ENCODE data around the gene C10orf143. TPM values are rescaled to one million over a fixed set of nuclear protein-coding genes. Genes with fewer than 3 reads are reported as not detected.

Gene C10orf143
- total RNA-seq, 1 experiment from 2014 or later = 1.6 TPM

DNA sequence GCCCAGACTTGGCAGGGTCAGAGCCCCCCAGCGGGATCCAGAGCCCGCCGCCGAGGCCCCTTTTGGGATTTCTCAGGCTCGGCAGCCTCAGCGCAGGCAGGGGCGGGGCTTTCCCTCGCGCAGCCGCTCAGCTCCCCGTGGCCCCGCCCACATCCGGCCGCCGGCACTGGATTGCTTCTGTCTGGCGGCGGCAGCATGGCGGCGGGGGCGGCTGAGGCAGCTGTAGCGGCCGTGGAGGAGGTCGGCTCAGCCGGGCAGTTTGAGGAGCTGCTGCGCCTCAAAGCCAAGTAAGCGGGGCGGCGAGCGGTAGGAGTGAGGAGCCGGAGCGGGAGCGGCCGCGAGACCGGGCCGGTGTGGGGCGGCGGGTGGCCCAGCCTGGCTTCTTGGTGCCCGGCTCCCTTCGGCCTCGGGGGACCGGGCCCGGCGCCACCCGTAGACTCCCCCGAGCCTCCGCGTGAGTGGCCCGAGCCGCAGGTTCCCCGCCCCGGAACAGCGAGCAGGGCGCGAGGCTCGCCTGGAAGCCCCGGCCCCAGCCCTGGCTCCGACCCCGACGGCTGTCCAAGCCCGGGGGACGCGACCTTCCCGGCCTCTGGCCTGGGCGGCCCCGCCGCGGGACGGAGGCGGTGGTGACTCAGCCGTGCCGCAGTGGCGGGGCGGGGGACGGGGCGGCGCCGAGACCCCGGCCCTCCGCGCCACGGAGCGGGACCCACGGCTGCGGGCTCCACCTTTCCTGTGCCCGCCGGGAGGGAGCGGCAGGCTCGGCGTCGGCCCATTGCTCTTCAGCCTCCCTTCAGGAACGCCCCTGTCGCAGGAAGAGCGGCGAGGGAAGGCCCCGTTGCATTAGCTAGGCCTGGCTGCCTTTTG, 25.8 kb upstream of the C10orf143 start, which contains the start of gene GLRX3 (continued):
- TF ChIP-seq FOXK1 (CRISPR knock-in tag; IDR thresholded peaks at IDR 0.05) = peak; percentile 56; the same call in 1 of the 2 replicates
- TF ChIP-seq ZNF121 (CRISPR knock-in tag; IDR thresholded peaks at IDR 0.05) = no peak
- TF ChIP-seq, protein P1, sequence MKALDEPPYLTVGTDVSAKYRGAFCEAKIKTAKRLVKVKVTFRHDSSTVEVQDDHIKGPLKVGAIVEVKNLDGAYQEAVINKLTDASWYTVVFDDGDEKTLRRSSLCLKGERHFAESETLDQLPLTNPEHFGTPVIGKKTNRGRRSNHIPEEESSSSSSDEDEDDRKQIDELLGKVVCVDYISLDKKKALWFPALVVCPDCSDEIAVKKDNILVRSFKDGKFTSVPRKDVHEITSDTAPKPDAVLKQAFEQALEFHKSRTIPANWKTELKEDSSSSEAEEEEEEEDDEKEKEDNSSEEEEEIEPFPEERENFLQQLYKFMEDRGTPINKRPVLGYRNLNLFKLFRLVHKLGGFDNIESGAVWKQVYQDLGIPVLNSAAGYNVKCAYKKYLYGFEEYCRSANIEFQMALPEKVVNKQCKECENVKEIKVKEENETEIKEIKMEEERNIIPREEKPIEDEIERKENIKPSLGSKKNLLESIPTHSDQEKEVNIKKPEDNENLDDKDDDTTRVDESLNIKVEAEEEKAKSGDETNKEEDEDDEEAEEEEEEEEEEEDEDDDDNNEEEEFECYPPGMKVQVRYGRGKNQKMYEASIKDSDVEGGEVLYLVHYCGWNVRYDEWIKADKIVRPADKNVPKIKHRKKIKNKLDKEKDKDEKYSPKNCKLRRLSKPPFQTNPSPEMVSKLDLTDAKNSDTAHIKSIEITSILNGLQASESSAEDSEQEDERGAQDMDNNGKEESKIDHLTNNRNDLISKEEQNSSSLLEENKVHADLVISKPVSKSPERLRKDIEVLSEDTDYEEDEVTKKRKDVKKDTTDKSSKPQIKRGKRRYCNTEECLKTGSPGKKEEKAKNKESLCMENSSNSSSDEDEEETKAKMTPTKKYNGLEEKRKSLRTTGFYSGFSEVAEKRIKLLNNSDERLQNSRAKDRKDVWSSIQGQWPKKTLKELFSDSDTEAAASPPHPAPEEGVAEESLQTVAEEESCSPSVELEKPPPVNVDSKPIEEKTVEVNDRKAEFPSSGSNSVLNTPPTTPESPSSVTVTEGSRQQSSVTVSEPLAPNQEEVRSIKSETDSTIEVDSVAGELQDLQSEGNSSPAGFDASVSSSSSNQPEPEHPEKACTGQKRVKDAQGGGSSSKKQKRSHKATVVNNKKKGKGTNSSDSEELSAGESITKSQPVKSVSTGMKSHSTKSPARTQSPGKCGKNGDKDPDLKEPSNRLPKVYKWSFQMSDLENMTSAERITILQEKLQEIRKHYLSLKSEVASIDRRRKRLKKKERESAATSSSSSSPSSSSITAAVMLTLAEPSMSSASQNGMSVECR (CRISPR knock-in tag; IDR thresholded peaks at IDR 0.05; ENCODE audit: borderline replicate concordance) = peak; percentile 68; the same call in 1 of the 2 replicates
- TF ChIP-seq FOXJ3 (CRISPR knock-in tag; IDR thresholded peaks at IDR 0.05; ENCODE audit: borderline replicate concordance) = no peak
- TF ChIP-seq NFE2L1 (CRISPR knock-in tag; IDR thresholded peaks at IDR 0.05) = no peak; the same call in 1 of the 2 replicates
- no peak for TF ChIP-seq NFYB (CRISPR knock-in tag; conservative IDR thresholded peaks at IDR 0.05; ENCODE audit: low read depth)
- TF ChIP-seq CBFB (CRISPR knock-in tag; IDR thresholded peaks at IDR 0.05; ENCODE audit: low read depth) = no peak
- TF ChIP-seq PRRX2 (CRISPR knock-in tag; IDR thresholded peaks at IDR 0.05) = no peak
- TF ChIP-seq SP1 (CRISPR knock-in tag; conservative IDR thresholded peaks at IDR 0.05) = peak; percentile 93
- TF ChIP-seq, protein P2, sequence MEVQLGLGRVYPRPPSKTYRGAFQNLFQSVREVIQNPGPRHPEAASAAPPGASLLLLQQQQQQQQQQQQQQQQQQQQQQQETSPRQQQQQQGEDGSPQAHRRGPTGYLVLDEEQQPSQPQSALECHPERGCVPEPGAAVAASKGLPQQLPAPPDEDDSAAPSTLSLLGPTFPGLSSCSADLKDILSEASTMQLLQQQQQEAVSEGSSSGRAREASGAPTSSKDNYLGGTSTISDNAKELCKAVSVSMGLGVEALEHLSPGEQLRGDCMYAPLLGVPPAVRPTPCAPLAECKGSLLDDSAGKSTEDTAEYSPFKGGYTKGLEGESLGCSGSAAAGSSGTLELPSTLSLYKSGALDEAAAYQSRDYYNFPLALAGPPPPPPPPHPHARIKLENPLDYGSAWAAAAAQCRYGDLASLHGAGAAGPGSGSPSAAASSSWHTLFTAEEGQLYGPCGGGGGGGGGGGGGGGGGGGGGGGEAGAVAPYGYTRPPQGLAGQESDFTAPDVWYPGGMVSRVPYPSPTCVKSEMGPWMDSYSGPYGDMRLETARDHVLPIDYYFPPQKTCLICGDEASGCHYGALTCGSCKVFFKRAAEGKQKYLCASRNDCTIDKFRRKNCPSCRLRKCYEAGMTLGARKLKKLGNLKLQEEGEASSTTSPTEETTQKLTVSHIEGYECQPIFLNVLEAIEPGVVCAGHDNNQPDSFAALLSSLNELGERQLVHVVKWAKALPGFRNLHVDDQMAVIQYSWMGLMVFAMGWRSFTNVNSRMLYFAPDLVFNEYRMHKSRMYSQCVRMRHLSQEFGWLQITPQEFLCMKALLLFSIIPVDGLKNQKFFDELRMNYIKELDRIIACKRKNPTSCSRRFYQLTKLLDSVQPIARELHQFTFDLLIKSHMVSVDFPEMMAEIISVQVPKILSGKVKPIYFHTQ (CRISPR knock-in tag; IDR thresholded peaks at IDR 0.05) = no peak
- TF ChIP-seq, protein P3, sequence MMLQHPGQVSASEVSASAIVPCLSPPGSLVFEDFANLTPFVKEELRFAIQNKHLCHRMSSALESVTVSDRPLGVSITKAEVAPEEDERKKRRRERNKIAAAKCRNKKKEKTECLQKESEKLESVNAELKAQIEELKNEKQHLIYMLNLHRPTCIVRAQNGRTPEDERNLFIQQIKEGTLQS (CRISPR knock-in tag; conservative IDR thresholded peaks at IDR 0.05) = no peak
- TF ChIP-seq ZNF671 (CRISPR knock-in tag; IDR thresholded peaks at IDR 0.05) = no peak
- TF ChIP-seq NR2C2 (CRISPR knock-in tag; IDR thresholded peaks at IDR 0.05) = no peak
- TF ChIP-seq SMAD4 (CRISPR knock-in tag; IDR thresholded peaks at IDR 0.05) = no peak
- no peak for TF ChIP-seq EMX1 (CRISPR knock-in tag; IDR thresholded peaks at IDR 0.05)
- TF ChIP-seq ZBTB21 (CRISPR knock-in tag; IDR thresholded peaks at IDR 0.05; ENCODE audit: borderline replicate concordance) = 0 out of 2 replicates have a peak, but pooled peaks have one; percentile 22
- TF ChIP-seq, protein P4, sequence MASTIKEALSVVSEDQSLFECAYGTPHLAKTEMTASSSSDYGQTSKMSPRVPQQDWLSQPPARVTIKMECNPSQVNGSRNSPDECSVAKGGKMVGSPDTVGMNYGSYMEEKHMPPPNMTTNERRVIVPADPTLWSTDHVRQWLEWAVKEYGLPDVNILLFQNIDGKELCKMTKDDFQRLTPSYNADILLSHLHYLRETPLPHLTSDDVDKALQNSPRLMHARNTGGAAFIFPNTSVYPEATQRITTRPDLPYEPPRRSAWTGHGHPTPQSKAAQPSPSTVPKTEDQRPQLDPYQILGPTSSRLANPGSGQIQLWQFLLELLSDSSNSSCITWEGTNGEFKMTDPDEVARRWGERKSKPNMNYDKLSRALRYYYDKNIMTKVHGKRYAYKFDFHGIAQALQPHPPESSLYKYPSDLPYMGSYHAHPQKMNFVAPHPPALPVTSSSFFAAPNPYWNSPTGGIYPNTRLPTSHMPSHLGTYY (CRISPR knock-in tag; IDR thresholded peaks at IDR 0.05) = no peak
- TF ChIP-seq, protein P5, sequence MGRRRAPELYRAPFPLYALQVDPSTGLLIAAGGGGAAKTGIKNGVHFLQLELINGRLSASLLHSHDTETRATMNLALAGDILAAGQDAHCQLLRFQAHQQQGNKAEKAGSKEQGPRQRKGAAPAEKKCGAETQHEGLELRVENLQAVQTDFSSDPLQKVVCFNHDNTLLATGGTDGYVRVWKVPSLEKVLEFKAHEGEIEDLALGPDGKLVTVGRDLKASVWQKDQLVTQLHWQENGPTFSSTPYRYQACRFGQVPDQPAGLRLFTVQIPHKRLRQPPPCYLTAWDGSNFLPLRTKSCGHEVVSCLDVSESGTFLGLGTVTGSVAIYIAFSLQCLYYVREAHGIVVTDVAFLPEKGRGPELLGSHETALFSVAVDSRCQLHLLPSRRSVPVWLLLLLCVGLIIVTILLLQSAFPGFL (CRISPR knock-in tag; IDR thresholded peaks at IDR 0.05; ENCODE audit: borderline replicate concordance) = peak; percentile 65; the same call in 1 of the 2 replicates
- no peak for TF ChIP-seq TP53 (CRISPR knock-in tag; IDR thresholded peaks at IDR 0.05)
- TF ChIP-seq OVOL2 (CRISPR knock-in tag; IDR thresholded peaks at IDR 0.05; ENCODE audit: borderline replicate concordance) = no peak
- TF ChIP-seq MYBL2 (CRISPR knock-in tag; IDR thresholded peaks at IDR 0.05) = no peak; the same call in 1 of the 2 replicates
- TF ChIP-seq ZNF396 (CRISPR knock-in tag; IDR thresholded peaks at IDR 0.05; ENCODE audit: borderline replicate concordance) = no peak
- 0 out of 2 replicates have a peak, but pooled peaks have one; percentile 78 for TF ChIP-seq ESRRA (CRISPR knock-in tag; IDR thresholded peaks at IDR 0.05; ENCODE audit: borderline replicate concordance)
- TF ChIP-seq, protein P6, sequence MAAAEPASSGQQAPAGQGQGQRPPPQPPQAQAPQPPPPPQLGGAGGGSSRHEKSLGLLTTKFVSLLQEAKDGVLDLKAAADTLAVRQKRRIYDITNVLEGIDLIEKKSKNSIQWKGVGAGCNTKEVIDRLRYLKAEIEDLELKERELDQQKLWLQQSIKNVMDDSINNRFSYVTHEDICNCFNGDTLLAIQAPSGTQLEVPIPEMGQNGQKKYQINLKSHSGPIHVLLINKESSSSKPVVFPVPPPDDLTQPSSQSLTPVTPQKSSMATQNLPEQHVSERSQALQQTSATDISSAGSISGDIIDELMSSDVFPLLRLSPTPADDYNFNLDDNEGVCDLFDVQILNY (CRISPR knock-in tag; IDR thresholded peaks at IDR 0.05) = peak; percentile 58; the same call in 1 of the 2 replicates
- TF ChIP-seq, protein P7, sequence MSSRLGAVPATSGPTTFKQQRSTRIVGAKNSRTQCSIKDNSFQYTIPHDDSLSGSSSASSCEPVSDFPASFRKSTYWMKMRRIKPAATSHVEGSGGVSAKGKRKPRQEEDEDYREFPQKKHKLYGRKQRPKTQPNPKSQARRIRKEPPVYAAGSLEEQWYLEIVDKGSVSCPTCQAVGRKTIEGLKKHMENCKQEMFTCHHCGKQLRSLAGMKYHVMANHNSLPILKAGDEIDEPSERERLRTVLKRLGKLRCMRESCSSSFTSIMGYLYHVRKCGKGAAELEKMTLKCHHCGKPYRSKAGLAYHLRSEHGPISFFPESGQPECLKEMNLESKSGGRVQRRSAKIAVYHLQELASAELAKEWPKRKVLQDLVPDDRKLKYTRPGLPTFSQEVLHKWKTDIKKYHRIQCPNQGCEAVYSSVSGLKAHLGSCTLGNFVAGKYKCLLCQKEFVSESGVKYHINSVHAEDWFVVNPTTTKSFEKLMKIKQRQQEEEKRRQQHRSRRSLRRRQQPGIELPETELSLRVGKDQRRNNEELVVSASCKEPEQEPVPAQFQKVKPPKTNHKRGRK (CRISPR knock-in tag; IDR thresholded peaks at IDR 0.05; ENCODE audit: borderline replicate concordance) = no peak

All from WTC11 (cell line).